GM04503 (cell line): ENCODE measurements around the gene SETD5.

ENCODE experiments used
- DNase-seq: peaks from one replicate; pipeline ENCODE4 v3.0.0-alpha.2; 2012; ENCODE audit warnings: low read depth

The SETD5 gene

DNA sequence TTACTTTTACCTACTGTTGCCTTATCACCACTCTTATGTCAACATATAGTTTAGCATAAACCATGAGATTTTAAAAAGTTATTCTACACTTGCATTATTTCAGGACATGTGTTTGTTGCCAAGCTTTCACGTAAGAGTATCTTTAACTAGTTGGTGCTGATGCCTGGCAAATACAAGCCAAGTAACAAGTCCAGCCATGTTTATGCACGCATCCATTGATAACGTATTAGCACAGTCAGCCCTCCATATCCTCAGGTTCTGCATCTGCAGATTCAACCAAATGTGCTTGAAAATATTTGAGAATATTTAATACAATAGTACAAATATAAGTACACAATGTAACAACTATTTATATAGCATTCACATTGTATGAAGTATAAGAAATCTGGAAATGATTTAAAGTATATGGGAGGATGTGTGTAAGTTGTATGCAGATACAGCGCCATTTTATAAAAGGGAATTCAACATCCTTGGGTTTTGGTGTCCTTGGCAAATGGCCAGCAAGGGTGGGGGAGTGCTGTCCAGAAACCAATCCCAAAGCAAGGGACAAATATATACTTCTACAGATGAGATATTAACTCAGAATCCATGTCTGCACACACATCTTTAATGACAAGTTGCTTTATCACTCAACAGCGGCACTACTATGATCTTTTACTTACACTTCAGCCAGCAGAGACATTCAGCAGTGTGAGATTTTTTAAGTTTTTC, 8.7 kb upstream of the SETD5 start:
- DNase-seq: no peak

DNA sequence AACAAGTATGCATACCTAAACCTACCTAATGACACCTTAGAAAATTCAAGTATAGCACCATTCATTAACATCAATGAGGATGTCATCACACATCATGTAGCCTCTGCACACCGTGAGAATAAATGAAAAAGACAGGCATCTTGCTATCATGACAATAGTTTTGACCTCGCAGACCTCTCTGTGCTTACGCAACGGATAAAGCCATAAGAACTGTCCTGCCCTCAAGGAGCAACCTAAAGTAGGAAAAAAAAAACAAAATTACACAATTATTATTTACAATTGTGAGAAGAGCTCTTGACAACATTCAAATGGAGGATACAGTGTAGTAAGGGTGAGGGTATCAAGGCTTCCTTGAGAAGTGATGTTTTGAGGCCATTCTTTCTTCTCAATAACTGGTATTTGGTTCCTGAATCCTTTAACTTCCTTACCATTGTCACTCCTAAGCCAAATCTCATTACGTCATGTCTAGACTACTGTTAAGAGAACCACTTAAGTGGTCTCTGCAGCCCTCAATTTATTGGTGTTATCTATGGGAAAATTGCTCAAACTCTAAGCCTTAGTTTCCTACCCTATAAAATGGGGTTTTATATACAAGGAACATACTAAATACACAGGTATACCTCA, 7.0 kb upstream of the SETD5 start:
- no peak for DNase-seq

DNA sequence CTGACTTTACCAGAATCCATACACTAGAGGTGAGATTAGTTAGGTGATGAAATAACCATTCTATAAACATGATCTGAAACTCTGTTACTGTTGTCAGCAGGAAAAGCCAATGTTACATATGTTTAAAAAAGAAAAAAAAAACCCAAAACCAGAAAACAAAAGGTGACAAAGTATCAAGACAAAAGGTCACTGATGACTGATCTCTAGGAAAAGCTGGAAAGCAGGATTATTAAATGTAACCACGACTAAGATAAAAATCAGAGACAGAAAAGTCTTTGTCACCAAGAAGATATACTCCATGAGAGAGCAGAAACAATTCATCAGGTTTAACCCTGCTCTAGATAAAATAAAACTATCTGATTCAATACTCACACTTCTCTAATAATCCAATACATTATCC, 5.4 kb upstream of the SETD5 start:
- no peak for DNase-seq

GRCh38 chr3:9395570-9396300, 1.7 kb upstream of the SETD5 start:
- DNase-seq: no peak

DNA sequence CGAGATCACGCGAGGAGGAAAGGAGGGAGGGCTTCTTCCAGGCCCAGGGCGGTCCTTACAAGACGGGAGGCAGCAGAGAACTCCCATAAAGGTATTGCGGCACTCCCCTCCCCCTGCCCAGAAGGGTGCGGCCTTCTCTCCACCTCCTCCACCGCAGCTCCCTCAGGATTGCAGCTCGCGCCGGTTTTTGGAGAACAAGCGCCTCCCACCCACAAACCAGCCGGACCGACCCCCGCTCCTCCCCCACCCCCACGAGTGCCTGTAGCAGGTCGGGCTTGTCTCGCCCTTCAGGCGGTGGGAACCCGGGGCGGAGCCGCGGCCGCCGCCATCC, 1.1 kb upstream of the SETD5 start:
- DNase-seq: peak; percentile 86

- DNase-seq: peak; percentile 98
Observed at GRCh38 chr3:9396632-9397331, 633 bp upstream of the SETD5 start.

DNA sequence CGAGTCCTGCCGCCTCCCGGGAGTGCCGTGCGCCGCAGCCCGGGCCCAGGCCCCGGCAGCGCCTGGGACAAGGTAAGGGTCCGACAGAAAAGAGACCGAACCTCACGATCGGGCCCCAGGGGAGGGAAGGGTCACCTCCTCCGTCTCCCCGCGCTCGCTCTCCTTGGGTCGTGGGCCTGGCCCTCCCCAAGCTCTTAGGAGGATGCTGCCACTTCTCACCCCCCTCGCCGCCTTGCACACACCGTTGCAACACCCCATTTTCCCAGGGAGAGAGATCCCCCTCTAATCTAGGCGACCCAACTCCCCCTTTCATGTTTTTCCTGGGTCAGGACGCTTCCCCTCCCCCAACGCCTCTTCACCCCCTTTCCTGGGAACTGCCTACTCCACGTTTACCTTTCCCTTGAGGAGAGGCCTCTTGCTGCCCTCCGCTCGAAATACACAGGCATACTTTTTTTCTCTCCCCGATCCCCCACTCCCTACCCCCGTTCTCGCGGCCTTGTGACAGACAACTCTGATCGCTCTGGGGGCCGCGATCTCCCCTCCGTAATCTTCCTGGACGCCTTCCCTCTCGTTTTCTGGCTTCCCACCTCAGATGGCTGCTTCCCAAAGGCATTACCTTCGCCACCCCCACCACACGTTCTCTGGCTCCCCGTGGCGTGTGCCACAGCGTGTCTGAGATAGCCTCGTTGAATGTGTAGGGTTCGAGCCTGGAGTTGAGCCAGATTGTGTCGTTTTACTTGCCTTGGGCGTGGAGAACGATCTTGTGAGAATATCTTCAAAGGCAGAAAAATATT, 688 bp downstream of the SETD5 start:
- no peak for DNase-seq

- DNase-seq: no peak
Observed at GRCh38 chr3:9398700-9399336, 1.4 kb downstream of the SETD5 start.

DNA sequence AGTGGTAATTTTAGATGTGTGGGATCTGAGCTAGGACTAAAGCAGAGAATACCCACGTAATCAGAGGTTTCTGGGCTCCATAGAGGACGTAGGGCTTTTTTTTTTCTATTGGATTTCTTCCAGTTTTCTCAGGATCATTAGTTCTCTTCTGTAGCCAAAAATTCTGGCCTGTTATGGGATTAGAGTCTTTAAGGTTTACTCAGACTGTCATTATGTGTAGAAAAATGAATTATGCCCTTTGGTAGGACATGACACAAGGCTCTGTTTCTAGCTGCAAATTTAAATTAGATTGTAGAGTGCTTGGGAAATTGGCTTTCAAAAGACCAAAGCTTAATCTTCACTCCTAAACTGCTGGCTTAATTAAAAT, 1.9 kb downstream of the SETD5 start:
- DNase-seq: no peak

DNA sequence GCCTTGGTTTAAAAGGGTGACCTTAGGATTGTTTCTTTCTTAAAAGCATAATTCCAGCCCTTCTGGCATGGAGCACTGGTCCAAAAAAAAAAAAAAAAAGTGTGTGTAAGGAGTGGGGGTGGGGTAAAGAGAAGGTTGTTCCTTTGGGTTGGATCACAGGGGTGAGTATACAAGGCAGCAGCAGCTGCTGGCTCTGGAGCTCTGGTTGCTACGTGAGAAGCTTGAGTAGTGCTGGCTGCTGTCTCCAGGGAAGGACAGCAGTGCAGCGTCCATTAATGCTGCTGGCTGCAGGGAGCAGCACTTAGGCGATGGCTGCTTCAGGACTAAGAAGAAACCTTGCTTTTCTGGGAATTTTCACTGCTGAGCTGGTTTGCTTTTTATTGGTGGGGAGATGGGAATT, 2.3 kb downstream of the SETD5 start:
- DNase-seq: peak; percentile 76

- no peak for DNase-seq
Observed at GRCh38 chr3:9400616-9401015, 3.2 kb downstream of the SETD5 start.

DNA sequence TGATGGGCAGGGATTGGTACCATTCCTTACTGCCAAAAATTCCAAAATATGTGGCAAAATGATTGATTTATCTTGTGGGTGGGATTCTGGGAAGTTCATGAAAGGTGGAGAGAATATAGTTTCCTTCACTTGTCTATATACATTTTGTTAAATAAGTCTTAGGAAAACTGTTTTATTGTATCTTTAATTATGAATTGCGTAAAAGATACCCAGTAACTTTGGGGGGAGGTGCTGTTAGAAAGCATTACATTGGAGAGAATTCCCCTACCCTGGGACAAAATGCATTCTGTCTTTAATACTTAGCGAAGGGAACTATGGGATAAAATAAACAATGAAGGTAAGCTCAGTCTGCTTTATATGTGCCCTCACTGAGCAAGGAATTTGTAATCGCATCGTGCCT, 4.6 kb downstream of the SETD5 start:
- DNase-seq: no peak

DNA sequence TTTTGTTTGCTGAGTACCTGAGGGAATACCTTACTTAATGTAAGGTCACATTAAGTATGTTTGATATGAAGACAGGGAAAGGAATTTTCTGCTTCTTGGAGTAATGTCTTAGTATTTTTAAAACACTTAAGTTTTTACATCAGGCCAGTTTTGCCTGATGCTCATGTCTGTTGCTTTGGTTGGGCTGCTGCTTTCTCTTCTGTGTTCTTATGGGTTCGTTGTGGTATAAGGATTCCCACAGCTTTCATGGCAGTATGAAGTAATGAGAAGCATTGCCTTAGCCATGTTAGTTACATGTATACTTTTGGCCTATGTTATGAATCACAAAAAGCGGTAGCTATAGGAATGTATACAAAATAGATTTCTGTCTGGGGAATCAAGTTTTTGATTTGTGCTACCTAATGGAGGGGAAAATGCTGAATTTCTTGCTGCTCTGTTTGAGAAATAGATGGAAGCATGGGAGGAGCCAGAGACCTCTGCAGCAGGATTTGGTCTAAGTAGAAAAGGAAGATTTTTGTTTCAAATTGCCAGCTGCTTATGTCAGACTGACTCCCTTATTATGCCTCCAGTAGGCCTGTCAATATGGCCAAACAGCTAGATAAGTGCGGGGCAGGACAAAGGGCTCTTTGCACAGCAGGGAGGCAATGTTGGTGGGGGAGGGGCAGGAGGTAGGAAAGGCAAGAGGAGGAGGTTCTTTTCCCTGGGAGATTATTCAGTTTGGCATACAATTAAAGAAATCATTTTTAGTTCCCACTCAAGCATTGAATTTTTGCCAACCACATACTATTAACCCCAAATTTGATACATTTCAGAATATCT, 5.2 kb downstream of the SETD5 start:
- DNase-seq: no peak

GRCh38 chr3:9403463-9403862, 6.0 kb downstream of the SETD5 start:
- DNase-seq: no peak

DNA sequence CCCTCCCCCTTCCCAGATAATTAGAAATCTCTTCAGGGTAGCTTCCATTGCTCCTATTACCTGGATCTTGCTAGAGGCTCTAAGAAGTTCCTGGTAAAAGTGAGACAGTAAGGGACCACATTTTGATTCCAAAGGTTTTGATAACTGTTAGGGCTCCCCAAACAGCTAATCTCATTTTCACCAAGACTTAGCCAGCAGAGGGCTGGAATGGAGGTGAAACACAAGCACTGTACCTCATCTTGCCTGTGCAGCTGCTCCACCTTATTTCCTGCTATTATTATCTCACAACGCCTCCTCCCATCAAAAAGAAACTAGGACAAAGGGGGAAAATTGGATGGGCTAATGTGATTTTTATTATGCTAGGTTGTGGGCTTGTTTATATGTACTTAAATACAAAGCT, 7.3 kb downstream of the SETD5 start:
- no peak for DNase-seq

DNA sequence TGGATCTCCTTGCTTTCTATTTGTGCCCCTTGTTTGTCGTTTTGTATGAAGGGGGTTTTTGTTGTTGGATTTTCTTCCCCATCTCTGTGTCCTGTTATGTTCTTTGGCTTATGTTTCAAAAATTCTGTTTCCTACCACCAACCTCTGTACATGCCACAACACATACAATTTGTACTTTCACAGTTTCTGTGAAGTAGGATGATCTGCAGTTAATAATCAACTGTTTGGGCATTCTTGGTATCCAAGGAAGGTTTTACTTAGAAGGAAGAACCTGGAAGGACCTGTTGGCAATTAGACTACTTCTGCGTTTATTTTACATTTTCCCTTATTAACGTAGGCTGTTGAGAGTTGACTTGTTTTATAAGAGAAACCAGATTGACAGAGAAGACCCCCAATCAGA, 8.3 kb downstream of the SETD5 start:
- DNase-seq: no peak

DNA sequence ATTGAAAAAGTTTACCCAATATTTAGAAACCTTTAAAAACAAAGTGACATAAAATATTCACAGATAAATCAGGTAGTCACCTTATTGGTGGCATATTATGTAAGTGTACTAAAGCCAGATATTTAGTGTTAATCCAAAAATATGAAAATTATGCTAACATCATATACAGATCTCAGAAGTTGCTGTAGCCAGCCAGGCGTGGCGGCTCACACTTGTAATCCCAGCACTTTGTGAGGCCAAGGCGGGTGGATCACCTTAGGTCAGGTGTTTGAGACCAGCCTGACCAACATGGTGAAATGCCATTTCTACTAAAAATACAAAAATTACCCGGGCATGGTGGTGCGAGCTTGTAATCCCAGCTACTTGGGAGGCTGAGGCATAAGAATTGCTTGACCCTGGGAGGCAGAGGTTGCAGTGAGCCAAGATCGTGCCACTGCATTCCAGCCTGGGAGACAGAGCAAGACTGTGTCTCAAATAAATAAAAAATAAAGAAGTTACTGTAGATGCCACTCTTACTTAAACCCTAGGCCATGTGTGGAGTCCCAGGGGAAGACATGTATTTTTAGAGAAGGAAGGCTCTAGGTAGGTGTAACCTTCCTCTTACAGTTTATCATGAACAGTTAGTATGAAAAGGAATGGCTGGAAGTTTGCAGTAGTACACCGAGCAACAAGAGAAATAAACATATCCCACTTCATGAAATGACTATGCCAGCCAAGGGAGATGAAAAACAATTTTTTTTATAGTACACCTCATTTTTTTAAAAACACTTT, 9.6 kb downstream of the SETD5 start:
- no peak for DNase-seq

GRCh38 chr3:9408061-9408460, 10.6 kb downstream of the SETD5 start:
- DNase-seq: no peak

DNA sequence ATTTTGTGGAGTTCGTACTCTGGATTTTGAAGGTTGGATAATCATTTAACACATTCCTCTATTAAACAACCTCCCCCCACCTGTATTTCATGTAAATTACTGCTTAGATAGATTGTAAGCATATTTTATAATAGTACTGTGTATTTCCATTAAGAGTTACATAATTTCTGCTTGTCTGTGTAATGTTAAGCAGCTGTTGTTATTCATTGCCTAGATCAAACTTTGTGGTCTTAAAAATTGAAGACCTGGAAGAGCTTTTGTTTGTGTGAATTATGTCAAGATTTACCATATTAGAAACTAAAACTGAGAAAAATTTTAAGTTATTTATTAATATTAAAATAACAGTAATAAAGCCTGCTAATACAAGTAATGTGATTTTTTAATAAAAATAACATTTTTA, 11.1 kb downstream of the SETD5 start:
- no peak for DNase-seq
